Right cardiac atrium (tissue), 5 donors: ENCODE results near the gene ELOVL1. TPM values are rescaled to one million over a fixed set of nuclear protein-coding genes. Genes with fewer than 3 reads are reported as not detected.

Experiments
- microRNA-seq, 2 donors: library from miRNA; unstranded; fragments of <30 nt; microRNA quantifications; one replicate each; pipeline ENCODE4 v1.2.0, GENCODE V29; 2020 to 2021
- polyA plus RNA-seq: library from polyadenylated mRNA; stranded (reverse); fragments of 200-250 nt; gene quantifications from one replicate; pipeline ENCODE4 v1.2.3, GENCODE V29; 2013
- total RNA-seq, 4 donors: library from RNA; stranded (reverse); fragmentation: NEBNext Ultra II Directional; extraction: Animal tissue kit (Norgen Biotek cat#: 25700); gene quantifications; one replicate each; pipeline ENCODE4 v1.2.1, GENCODE V29; 2021
- donor health status: healthy with polysubstance abuse.
- donor health status: DM: no; HTN: yes; CAD: no.
- donor health status: DM: no; HTN: no; CAD: no.
- donor health status: DM: no; HTN: yes; CAD: no; lungs with severe emphysema.
- donor health status: DM: yes; HTN: yes; CAD: no.

The ELOVL1 gene
- total and polyA plus RNA-seq, 5 donors, result 33.1 to 47.1 (median 37.6) TPM

Small RNA genes within 50 kb of the gene (microRNA-seq; reads per million reads assigned to microRNA genes)
- 0.84 to 1.1 reads per million in 2 donors for gene MIR6734

Other genes starting within 250 kb of the ELOVL1 start
- gene EBNA1BP2, start 195.7 kb downstream of the ELOVL1 start, total RNA-seq, result 10 to 100 TPM; 23.6 to 32.4 (median 28.2) TPM
- 38.8 TPM for gene EBNA1BP2, start 195.7 kb downstream of the ELOVL1 start, polyA plus RNA-seq
- under 1 TPM in 3 of 4 donors, not detected in 1; 0.06 to 0.25 (median 0.14) TPM for gene CFAP57, start 195.7 kb downstream of the ELOVL1 start, total RNA-seq
- gene CFAP57, start 195.7 kb downstream of the ELOVL1 start, polyA plus RNA-seq, result 0.09 TPM
- 1 to 10 TPM in 3 of 4 donors, under 1 TPM in 1; 0.68 to 1.6 (median 1.3) TPM for gene TMEM125, start 98.0 kb downstream of the ELOVL1 start, total RNA-seq
- gene TMEM125, start 98.0 kb downstream of the ELOVL1 start, polyA plus RNA-seq, result 0.70 TPM
- not detected for gene C1orf210, start 82.4 kb downstream of the ELOVL1 start, total RNA-seq
- 0.07 TPM for gene C1orf210, start 82.4 kb downstream of the ELOVL1 start, polyA plus RNA-seq
- 10 to 100 TPM; 21.7 to 49.4 (median 44.4) TPM for gene TIE1, start 67.0 kb downstream of the ELOVL1 start, total RNA-seq
- 30.4 TPM for gene TIE1, start 67.0 kb downstream of the ELOVL1 start, polyA plus RNA-seq
- 1 to 10 TPM in 2 of 4 donors, under 1 TPM in 2; 0.79 to 1.4 (median 1.1) TPM for gene MPL, start 30.2 kb downstream of the ELOVL1 start, total RNA-seq
- 0.18 TPM for gene MPL, start 30.2 kb downstream of the ELOVL1 start, polyA plus RNA-seq
- gene CDC20, start 9.0 kb downstream of the ELOVL1 start, total RNA-seq, result 1 to 10 TPM in 3 of 4 donors, under 1 TPM in 1; 0.67 to 3.5 (median 1.5) TPM
- 0.54 TPM for gene CDC20, start 9.0 kb downstream of the ELOVL1 start, polyA plus RNA-seq
- gene MED8, start 21.8 kb upstream of the ELOVL1 start, total RNA-seq, result 10 to 100 TPM; 16.8 to 22.1 (median 18.9) TPM
- 16.0 TPM for gene MED8, start 21.8 kb upstream of the ELOVL1 start, polyA plus RNA-seq
- 10 to 100 TPM; 31.2 to 36.4 (median 33.4) TPM for gene SZT2, start 21.9 kb upstream of the ELOVL1 start, total RNA-seq
- gene SZT2, start 21.9 kb upstream of the ELOVL1 start, polyA plus RNA-seq, result 20.8 TPM
- gene HYI, start 85.9 kb upstream of the ELOVL1 start, total RNA-seq, result 10 to 100 TPM; 26.9 to 33.1 (median 31.6) TPM
- 31.1 TPM for gene HYI, start 85.9 kb upstream of the ELOVL1 start, polyA plus RNA-seq
- 10 to 100 TPM; 11.1 to 19.7 (median 12.7) TPM for gene PTPRF, start 162.9 kb upstream of the ELOVL1 start, total RNA-seq
- 5.1 TPM for gene PTPRF, start 162.9 kb upstream of the ELOVL1 start, polyA plus RNA-seq